ENCODE results near the gene KIRREL3. TPM values are rescaled to one million over a fixed set of nuclear protein-coding genes. Genes with fewer than 3 reads are reported as not detected.

Gene KIRREL3
- total and polyA plus RNA-seq, 2 of the 8 experiments (the other 6 are each of a cell fraction or from before 2014, with no cell fraction given) = 0.29 to 0.32 TPM

- TF ChIP-seq RBBP5 (IDR thresholded peaks at IDR 0.05; ENCODE audit: borderline replicate concordance, low read depth, low read length) (no peak), SIN3A (conservative IDR thresholded peaks at IDR 0.05 in 1 of 2, IDR thresholded peaks at IDR 0.05 in 1 of 2; ENCODE audit: low read depth in 1 of 2, low read length in 2 of 2) (no peak), HDAC2 (IDR thresholded peaks at IDR 0.05; ENCODE audit: borderline replicate concordance in 1 of 2, low read depth in 2 of 2, low read length in 2 of 2) (no peak), TEAD4 (IDR thresholded peaks at IDR 0.05; ENCODE audit: low read depth, low read length) (no peak), FOSL1 (IDR thresholded peaks at IDR 0.05; ENCODE audit: insufficient read depth, low read depth, low read length) (no peak), TAF7 (optimal IDR thresholded peaks at IDR 0.05; ENCODE audit: borderline replicate concordance, low read depth, low read length) (no peak)
Observed at GRCh38 chr11:126919147-126919823, 81.3 kb downstream of the KIRREL3 start (continued).

Data from H1 (cell line).